Astrocyte of the cerebellum (primary cell): ENCODE data around the gene ARSI.

ENCODE experiments used
- DNase-seq: peaks from one replicate; pipeline ENCODE4 v3.0.0-alpha.2; 2011; ENCODE audit warnings: low read depth
- H3K4me3 ChIP-seq: 2 replicates; pipeline ENCODE4 v1.5.1; 2011; ENCODE audit warnings: mild to moderate bottlenecking, low read depth, low read length, moderate library complexity
- CTCF ChIP-seq: IDR thresholded peaks from 2 replicates; pipeline ENCODE4 v1.5.1; 2012; ENCODE audit warnings: low read length, low read depth, moderate library complexity, mild to moderate bottlenecking; ENCODE audit errors: missing control alignments
- in situ Hi-C: cut with HindIII; loops from 2 replicates; pipeline ENCODE4 v1.10.0; 2017; ENCODE audit warnings: low sequenced_read_pairs

ARSI gene

DNA sequence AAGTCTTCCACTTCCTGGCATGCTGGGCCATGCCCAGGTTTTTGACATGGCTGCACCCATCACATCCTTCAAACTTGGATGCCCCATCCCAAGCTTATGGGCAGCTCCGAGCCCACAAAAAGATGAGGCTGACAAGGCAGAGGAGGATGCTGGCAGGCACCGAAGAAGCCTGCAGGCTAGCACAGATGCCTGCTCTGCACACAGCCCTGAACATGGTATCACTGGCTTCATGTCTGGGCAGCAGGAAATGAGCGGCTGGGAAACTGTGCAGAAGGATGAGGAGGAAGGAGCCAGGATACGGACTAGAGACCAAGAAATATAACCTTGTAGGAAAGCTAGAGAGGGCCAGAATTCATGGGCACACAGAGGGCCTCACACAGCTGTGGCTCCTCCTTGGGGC is 27.9 kb downstream of the ARSI start:
- no peak for DNase-seq
- no peak overlapping the region for H3K4me3 ChIP-seq
- no peak for TF ChIP-seq CTCF
- in situ Hi-C loops = loop anchor here (5.0 kb wide), 2 partner anchors 43 to 83 kb away; partner anchors contain the start of gene SLC6A7

- in situ Hi-C loops = loop anchor here (5.0 kb wide), 2 partner anchors 40 to 80 kb away; partner anchors contain the start of gene SLC6A7
- peak; percentile 29 for DNase-seq
- no peak overlapping the region for H3K4me3 ChIP-seq
- TF ChIP-seq CTCF = peak; percentile 56
Observed at GRCh38 chr5:150272531-150272930, 30.2 kb downstream of the ARSI start.

DNA sequence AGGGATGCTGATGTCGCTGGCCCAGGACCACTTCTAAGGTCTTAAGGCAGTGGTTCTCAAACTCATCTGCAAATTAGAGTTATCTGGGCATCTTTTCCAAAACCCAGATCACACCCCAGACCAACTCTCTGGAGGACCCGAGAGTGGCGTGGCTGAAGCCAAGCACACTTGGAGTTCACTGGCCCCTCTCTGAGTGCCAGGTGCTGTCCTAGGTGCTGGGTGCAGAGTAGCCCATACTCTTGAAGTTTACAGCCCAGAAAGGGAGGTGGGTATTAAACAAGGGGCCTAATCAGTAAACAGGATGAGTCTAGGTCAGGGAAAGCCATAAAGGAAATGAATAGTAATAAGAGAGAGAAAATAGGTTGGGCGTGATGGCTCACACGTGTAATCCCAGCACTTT is 30.8 kb downstream of the ARSI start:
- in situ Hi-C loops = loop anchor here (5.0 kb wide), 2 partner anchors 40 to 80 kb away; partner anchors contain the start of gene SLC6A7
- DNase-seq = no peak
- H3K4me3 ChIP-seq = no peak overlapping the region
- TF ChIP-seq CTCF = no peak

- in situ Hi-C loops = loop anchor here (5.0 kb wide), 2 partner anchors 39 to 79 kb away; partner anchors contain the start of gene SLC6A7
- no peak overlapping the region for H3K4me3 ChIP-seq
- DNase-seq = no peak
- TF ChIP-seq CTCF = no peak
Observed at GRCh38 chr5:150271296-150271692, 31.4 kb downstream of the ARSI start.

DNA sequence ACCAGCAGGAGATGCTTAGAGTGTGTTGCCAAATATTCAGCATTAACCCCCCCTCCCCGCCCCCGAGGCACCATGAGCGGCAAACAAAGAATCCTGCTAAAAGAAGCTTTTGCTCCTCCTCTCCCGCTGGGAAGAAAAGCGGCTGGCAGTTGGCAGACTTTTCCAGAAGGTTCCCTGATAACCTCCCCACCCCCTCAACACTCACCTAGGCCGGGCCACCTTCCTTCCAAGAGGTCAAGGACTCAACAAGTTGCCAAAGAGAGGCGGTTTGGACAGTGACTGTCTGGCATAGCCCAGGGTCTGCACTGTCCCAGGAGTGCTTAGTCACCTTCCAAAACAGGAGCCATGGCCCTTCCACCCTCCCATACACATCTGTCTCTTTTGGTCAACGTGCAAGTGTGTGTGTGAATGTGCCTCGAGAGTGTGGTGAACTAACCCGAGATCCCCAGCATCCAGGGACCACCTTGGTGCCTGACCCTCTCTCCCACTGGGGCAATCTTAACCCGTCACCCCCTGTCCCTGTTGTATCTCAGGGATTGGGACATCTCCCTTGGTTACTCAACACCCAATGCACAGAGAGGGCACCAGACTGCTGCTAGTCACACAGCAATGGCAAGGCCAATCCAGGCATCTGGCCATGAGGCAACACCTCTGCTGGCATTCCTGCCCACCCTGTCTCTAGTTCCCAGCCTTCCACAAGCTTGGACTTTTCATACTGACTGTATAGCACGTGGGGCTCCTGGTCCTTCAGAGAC is 32.0 kb downstream of the ARSI start:
- in situ Hi-C loops = loop anchor here (5.0 kb wide), 2 partner anchors 38 to 78 kb away; partner anchors contain the start of gene SLC6A7
- no peak overlapping the region for H3K4me3 ChIP-seq
- TF ChIP-seq CTCF = no peak
- DNase-seq = no peak

DNA sequence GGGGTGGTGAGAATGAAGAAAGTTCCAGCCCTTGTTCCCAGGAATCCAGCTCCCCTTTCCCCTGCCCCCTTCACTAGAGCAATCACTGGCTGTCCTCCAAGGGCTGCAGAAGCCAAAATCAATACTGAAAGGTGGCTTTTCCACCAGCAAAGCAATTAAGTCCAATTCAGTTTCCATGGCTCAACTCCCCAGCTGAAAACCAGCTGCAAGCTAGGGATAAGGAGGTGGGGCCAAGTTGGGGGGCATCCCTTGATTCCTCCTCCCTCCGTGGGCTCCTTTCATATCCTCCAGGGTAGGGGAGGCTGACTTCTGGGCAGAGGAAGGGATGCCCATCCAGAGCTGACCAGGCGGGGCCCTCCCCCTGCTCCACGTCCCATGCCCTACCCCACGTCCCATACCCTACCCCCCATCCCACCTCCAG is 35.8 kb downstream of the ARSI start:
- DNase-seq = no peak
- in situ Hi-C loops = no loop called here
- TF ChIP-seq CTCF = no peak
- H3K4me3 ChIP-seq = no peak overlapping the region
